ENCODE measurements around the gene SORL1-AS1.

DNA sequence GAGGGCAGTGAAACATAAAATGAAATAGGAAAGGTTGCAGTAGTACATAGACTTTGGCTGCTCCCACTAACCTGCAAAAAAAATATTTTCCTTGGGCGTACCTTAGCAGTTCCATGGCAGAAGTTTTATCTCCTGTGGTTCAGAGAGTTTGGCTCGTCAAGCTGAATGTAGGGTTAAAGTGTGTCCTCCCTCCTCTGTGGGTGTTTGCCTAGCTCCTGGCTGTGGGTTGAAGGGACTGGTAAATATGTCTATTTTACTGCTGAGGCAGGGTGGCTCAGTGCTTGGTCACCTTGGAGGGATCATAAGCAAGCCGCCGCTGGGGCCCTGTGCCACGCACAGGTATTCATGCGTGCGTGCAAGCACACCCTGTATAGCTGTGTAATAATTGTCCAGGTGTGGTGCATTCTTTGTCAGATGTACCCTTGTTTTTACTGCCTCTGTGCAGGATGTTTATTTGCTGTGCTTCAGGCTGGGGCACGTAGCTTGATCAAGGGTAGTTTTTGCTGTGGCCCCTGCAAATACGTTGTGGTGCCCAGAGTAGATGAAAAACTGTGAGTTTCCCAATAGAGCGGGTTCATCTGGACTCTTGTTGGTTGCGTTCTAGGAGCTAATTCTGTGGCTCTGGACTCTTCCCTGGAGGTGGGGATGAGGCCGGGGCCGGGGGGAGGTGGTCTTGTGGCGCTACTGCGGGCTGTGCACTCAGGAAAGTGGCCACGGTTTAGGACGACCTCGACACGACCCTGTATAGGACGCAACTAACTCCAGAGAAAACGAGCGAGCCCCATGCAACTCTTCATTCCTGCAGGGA, 1.4 kb downstream of the SORL1-AS1 start:
- TF ChIP-seq POLR2A (IDR thresholded peaks at IDR 0.05; ENCODE audit: low read depth, low read length): peak; percentile 14; the same call in 1 of the 2 replicates
- TF ChIP-seq SPI1 (IDR thresholded peaks at IDR 0.05; ENCODE audit: low read depth, low read length): no peak
- peak; percentile 50; the same call in 1 of the 2 replicates for TF ChIP-seq POLR2AphosphoS5 (IDR thresholded peaks at IDR 0.05; ENCODE audit: low read depth, low read length)
- no peak for TF ChIP-seq TAF1 (IDR thresholded peaks at IDR 0.05; ENCODE audit: low read depth, low read length)
- TF ChIP-seq POU2F2 (IDR thresholded peaks at IDR 0.05; ENCODE audit: low read depth, low read length): peak; percentile 82; the same call in 1 of the 2 replicates
- TF ChIP-seq PAX5 (IDR thresholded peaks at IDR 0.05; ENCODE audit: insufficient read depth, low read length, severe bottlenecking): no peak

Measured in GM12891 (cell line).